ENCODE data around the gene MLEC. TPM values are rescaled to one million over a fixed set of nuclear protein-coding genes. Genes with fewer than 3 reads are reported as not detected.

The MLEC gene
- total and polyA plus RNA-seq, 2 donors (not counting 1 experiment from before 2014, with no cell fraction given) = 56.4 to 120 TPM

DNA sequence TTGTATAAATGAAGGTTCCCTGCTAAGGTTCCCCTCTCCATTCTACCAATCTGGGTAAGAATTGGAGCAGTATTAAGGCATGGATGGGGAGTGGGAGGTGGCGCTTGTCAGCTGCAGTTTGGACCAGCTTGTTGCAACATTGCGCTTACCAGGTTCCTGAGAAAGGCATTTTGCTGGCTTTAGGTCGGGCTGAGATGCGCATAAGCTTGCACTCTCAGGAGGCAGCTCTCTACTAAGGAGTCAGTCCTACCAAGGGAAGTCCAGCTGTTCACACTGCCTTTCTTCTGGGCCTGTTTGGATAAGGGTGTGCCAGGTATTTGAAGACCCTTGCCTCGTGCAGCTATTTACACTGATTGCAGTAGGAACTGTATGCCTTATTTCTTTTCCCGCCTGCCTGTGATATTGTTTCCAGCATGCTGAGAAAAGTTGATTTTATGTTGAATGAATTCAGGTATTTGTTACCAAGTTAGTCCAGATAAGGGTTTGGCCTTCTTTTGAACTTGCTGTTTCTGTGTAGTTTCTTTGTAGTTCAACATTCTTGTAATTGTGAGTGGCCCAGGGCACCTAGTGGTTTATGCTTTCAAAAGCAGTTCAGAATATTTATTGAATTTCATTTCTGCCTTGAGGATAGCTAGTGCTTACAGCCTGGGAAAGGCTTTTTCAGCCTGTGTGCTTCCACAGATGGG, 2.6 kb downstream of the MLEC start:
- Histone ChIP-seq H3K36me3 (ENCODE audit: control insufficient read depth, insufficient read depth, low read length) (no peaks in the 10 kb centered on the region), H3K4me1 (ENCODE audit: control insufficient read depth, extremely low read depth, insufficient read depth, low read length) (peaks cover 8% of the 10 kb centered on the region), H3K79me2 (ENCODE audit: control insufficient read depth, insufficient read depth, low read length) (peaks cover 56% of the 10 kb centered on the region), H3K9ac (ENCODE audit: insufficient read depth, low read length) (no peak overlapping the region), H3K27ac (ENCODE audit: insufficient read depth, low read length) (no peak overlapping the region), H3K9me3 (ENCODE audit: control insufficient read depth, insufficient read depth, low read depth, low read length) (no peaks in the 10 kb centered on the region), H3K27me3 (ENCODE audit: control insufficient read depth, insufficient read depth, low read length) (no peaks in the 10 kb centered on the region), H3K4me2 (ENCODE audit: extremely low read depth, insufficient read depth, low read length) (peak overlapping the region; percentile 89), H2AFZ (ENCODE audit: low read length) (no peak overlapping the region), H3K4me3 (replicated peaks in 1 of 4; ENCODE audit: control extremely low read depth in 1 of 4, insufficient read depth in 1 of 4, low read depth in 3 of 4, low read length in 4 of 4) (peak overlapping the region; percentile 68 to 90 (median 77)), H4K20me1 (ENCODE audit: control insufficient read depth, extremely low read depth, insufficient read depth, low read length) (no peaks in the 10 kb centered on the region)
- TF ChIP-seq EZH2 (IDR thresholded peaks at IDR 0.05; ENCODE audit: low read length, missing control alignments) = no peak
- TF ChIP-seq, protein P1, sequence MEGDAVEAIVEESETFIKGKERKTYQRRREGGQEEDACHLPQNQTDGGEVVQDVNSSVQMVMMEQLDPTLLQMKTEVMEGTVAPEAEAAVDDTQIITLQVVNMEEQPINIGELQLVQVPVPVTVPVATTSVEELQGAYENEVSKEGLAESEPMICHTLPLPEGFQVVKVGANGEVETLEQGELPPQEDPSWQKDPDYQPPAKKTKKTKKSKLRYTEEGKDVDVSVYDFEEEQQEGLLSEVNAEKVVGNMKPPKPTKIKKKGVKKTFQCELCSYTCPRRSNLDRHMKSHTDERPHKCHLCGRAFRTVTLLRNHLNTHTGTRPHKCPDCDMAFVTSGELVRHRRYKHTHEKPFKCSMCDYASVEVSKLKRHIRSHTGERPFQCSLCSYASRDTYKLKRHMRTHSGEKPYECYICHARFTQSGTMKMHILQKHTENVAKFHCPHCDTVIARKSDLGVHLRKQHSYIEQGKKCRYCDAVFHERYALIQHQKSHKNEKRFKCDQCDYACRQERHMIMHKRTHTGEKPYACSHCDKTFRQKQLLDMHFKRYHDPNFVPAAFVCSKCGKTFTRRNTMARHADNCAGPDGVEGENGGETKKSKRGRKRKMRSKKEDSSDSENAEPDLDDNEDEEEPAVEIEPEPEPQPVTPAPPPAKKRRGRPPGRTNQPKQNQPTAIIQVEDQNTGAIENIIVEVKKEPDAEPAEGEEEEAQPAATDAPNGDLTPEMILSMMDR (conservative IDR thresholded peaks at IDR 0.05 in 1 of 2, IDR thresholded peaks at IDR 0.05 in 1 of 2; ENCODE audit: low read depth in 1 of 2, low read length in 2 of 2) = no peak
- DNase-seq (ENCODE audit: low read depth in 2 of 2) = peak in 1 of 2 donors; percentile 24

- no peaks in the 10 kb centered on the region for H3K36me3 ChIP-seq (ENCODE audit: control insufficient read depth, insufficient read depth, low read length)
- peaks cover 56% of the 10 kb centered on the region for H3K79me2 ChIP-seq (ENCODE audit: control insufficient read depth, insufficient read depth, low read length)
- peaks cover 8% of the 10 kb centered on the region for H3K4me1 ChIP-seq (ENCODE audit: control insufficient read depth, extremely low read depth, insufficient read depth, low read length)
- H3K9me3 ChIP-seq (ENCODE audit: control insufficient read depth, insufficient read depth, low read depth, low read length) = no peaks in the 10 kb centered on the region
- TF ChIP-seq, protein P1 (conservative IDR thresholded peaks at IDR 0.05 in 1 of 2, IDR thresholded peaks at IDR 0.05 in 1 of 2; ENCODE audit: low read depth in 1 of 2, low read length in 2 of 2) = no peak
- no peak for TF ChIP-seq EZH2 (IDR thresholded peaks at IDR 0.05; ENCODE audit: low read length, missing control alignments)
- H3K9ac ChIP-seq (ENCODE audit: insufficient read depth, low read length) = no peak overlapping the region
- no peak overlapping the region for H2AFZ ChIP-seq (ENCODE audit: low read length)
- DNase-seq (ENCODE audit: low read depth in 2 of 2) = no peak
- H3K4me3 ChIP-seq (replicated peaks in 1 of 4; ENCODE audit: control extremely low read depth in 1 of 4, insufficient read depth in 1 of 4, low read depth in 3 of 4, low read length in 4 of 4) = no peak overlapping the region
- H3K27ac ChIP-seq (ENCODE audit: insufficient read depth, low read length) = no peak overlapping the region
- H3K4me2 ChIP-seq (ENCODE audit: extremely low read depth, insufficient read depth, low read length) = no peak overlapping the region
- no peaks in the 10 kb centered on the region for H3K27me3 ChIP-seq (ENCODE audit: control insufficient read depth, insufficient read depth, low read length)
- H4K20me1 ChIP-seq (ENCODE audit: control insufficient read depth, extremely low read depth, insufficient read depth, low read length) = no peaks in the 10 kb centered on the region
These were observed 3.1 kb downstream of the MLEC start for GRCh38 chr12:120690083-120690450.

GRCh38 chr12:120690978-120691377, 4.0 kb downstream of the MLEC start:
- no peaks in the 10 kb centered on the region for H3K9me3 ChIP-seq (ENCODE audit: control insufficient read depth, insufficient read depth, low read depth, low read length)
- H3K36me3 ChIP-seq (ENCODE audit: control insufficient read depth, insufficient read depth, low read length) = no peaks in the 10 kb centered on the region
- H3K4me1 ChIP-seq (ENCODE audit: control insufficient read depth, extremely low read depth, insufficient read depth, low read length) = peaks cover 8% of the 10 kb centered on the region
- no peak overlapping the region for H3K4me2 ChIP-seq (ENCODE audit: extremely low read depth, insufficient read depth, low read length)
- H4K20me1 ChIP-seq (ENCODE audit: control insufficient read depth, extremely low read depth, insufficient read depth, low read length) = no peaks in the 10 kb centered on the region
- peaks cover 56% of the 10 kb centered on the region for H3K79me2 ChIP-seq (ENCODE audit: control insufficient read depth, insufficient read depth, low read length)
- no peak for TF ChIP-seq EZH2 (IDR thresholded peaks at IDR 0.05; ENCODE audit: low read length, missing control alignments)
- TF ChIP-seq, protein P1 (conservative IDR thresholded peaks at IDR 0.05 in 1 of 2, IDR thresholded peaks at IDR 0.05 in 1 of 2; ENCODE audit: low read depth in 1 of 2, low read length in 2 of 2) = no peak
- H3K4me3 ChIP-seq (replicated peaks in 1 of 4; ENCODE audit: control extremely low read depth in 1 of 4, insufficient read depth in 1 of 4, low read depth in 3 of 4, low read length in 4 of 4) = no peak overlapping the region
- H3K9ac ChIP-seq (ENCODE audit: insufficient read depth, low read length) = no peak overlapping the region
- no peak overlapping the region for H2AFZ ChIP-seq (ENCODE audit: low read length)
- no peak for DNase-seq (ENCODE audit: low read depth in 2 of 2)
- H3K27ac ChIP-seq (ENCODE audit: insufficient read depth, low read length) = no peak overlapping the region
- H3K27me3 ChIP-seq (ENCODE audit: control insufficient read depth, insufficient read depth, low read length) = no peaks in the 10 kb centered on the region
